Measurements from ENCODE around the gene CAVIN2. TPM values are rescaled to one million over a fixed set of nuclear protein-coding genes. Genes with fewer than 3 reads are reported as not detected.

CAVIN2 gene
- total RNA-seq, 2 donors from 2014 or later = 24.8 to 27.1 TPM

- DNase-seq (ENCODE audit: low spot score) = no peak
- no peaks in the 10 kb centered on the region for H3K27me3 ChIP-seq (replicated peaks; ENCODE audit: insufficient read depth)
- no peak overlapping the region for H3K27ac ChIP-seq
- TF ChIP-seq POLR2A (IDR thresholded peaks at IDR 0.05) = no peak
- TF ChIP-seq CTCF (IDR thresholded peaks at IDR 0.05) = no peak
- TF ChIP-seq POLR2AphosphoS5 (IDR thresholded peaks at IDR 0.05) = no peak
- no peaks in the 10 kb centered on the region for H3K36me3 ChIP-seq
- no peaks in the 10 kb centered on the region for H3K4me1 ChIP-seq (replicated peaks)
- 68% methylated on average over 6 of the region's 6 CpGs for WGBS
- intact Hi-C loops (cut with DNase I) = no loop called here
- no peaks in the 10 kb centered on the region for H3K9me3 ChIP-seq
- H3K4me3 ChIP-seq = no peak overlapping the region
These were observed 7.8 kb upstream of the CAVIN2 start for GRCh38 chr2:191854382-191855372.

DNA sequence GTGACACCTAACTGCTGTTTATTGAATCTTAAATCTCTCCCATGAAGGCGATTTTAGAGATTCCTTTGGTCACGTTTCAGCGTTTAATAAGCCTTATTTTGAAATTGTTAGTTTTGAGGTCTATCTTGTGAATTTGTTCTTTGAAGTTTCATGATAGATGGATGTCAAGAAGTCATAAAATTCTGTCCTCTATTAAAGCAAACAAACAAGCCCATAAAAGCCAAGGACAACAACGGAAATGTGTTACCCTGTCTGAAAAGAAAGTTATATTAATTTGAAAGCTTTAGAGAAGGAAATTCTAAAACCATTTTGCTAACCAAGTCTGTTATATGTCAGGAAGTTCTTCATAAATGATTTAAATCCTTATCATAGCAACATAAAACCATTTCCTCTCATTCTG lies 7.0 kb upstream of the CAVIN2 start:
- H3K4me1 ChIP-seq (replicated peaks) = no peaks in the 10 kb centered on the region
- H3K27me3 ChIP-seq (replicated peaks; ENCODE audit: insufficient read depth) = no peaks in the 10 kb centered on the region
- DNase-seq (ENCODE audit: low spot score) = no peak
- H3K36me3 ChIP-seq = no peaks in the 10 kb centered on the region
- intact Hi-C loops (cut with DNase I) = no loop called here
- TF ChIP-seq POLR2A (IDR thresholded peaks at IDR 0.05) (no peak), POLR2AphosphoS5 (IDR thresholded peaks at IDR 0.05) (no peak), CTCF (IDR thresholded peaks at IDR 0.05) (no peak)
- H3K27ac ChIP-seq = no peak overlapping the region
- H3K9me3 ChIP-seq = no peaks in the 10 kb centered on the region
- 57% methylated on average over 4 of the region's 4 CpGs for WGBS
- no peak overlapping the region for H3K4me3 ChIP-seq

DNA sequence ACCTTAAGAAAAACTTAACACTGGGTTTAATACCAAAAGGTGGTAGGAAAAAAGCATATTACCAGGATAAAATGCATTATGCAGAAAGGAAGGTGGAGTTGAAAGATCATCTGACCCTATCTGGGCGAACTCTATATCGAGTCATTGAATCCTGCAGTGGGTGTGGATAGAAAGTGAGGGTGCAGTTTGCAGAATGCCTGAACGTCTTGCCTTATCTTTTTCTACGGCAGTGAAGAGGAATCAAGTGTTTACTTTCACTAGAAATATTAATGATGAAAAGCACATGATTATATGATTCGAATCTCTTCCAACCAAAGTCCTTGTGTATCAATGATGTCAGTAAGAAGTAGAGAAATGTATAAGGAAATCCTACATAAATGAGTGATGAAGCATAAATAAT lies 4.3 kb upstream of the CAVIN2 start:
- Histone ChIP-seq H3K4me1 (replicated peaks) (no peaks in the 10 kb centered on the region), H3K27ac (no peak overlapping the region), H3K27me3 (replicated peaks; ENCODE audit: insufficient read depth) (no peaks in the 10 kb centered on the region), H3K4me3 (no peak overlapping the region), H3K9me3 (no peaks in the 10 kb centered on the region), H3K36me3 (no peaks in the 10 kb centered on the region)
- 86% methylated on average over 5 of the region's 5 CpGs for WGBS
- TF ChIP-seq POLR2A (IDR thresholded peaks at IDR 0.05) = no peak
- no peak for TF ChIP-seq CTCF (IDR thresholded peaks at IDR 0.05)
- no peak for TF ChIP-seq POLR2AphosphoS5 (IDR thresholded peaks at IDR 0.05)
- DNase-seq (ENCODE audit: low spot score) = no peak
- intact Hi-C loops (cut with DNase I) = no loop called here

DNA sequence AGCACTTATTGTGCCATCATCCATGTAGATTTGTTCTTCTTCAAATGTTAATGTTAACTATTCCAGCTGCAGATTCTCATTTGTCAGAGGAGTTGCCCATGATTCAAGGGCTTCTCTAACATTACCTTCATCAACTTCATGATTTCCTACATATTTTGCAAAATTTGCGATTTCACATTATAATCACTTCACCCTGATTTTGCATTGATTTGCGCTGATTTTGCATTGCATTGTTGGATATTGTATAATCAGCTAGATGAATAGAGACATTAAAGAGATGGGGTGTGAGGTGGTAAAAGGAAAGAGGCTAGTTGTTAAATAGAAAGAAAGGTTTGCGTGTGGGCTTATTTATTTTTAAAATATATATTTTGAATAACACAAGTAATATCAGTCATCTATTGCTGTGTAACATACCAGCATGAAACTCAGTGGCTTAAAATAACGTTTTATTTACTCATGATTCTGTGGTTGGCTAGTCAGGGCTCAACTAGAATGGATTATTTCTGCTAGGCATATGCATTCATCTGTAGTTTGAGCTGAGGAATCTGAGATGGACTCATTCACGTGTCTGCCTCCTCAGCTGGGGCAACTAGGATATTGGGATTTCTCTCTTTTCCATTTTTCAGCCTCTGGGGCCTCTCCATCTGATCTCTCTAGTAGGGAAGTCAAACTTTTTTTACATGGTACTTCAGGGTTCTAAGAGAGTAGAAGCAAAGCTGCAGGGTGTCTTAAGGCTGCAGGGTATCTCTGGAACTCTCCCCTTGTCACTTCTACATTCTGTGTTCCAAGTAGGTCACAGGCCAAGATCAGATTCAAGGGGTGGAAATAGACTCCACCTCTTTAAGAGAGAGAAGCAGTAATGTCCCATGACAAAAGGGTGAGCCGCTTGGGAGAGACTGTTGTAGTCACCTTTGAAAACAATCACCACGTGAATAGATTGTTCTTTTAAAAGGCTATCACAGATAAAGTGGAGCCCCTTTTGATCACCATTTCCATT lies 2.2 kb upstream of the CAVIN2 start:
- no peak for DNase-seq (ENCODE audit: low spot score)
- Histone ChIP-seq H3K36me3 (no peaks in the 10 kb centered on the region), H3K9me3 (no peaks in the 10 kb centered on the region), H3K27ac (no peak overlapping the region), H3K27me3 (replicated peaks; ENCODE audit: insufficient read depth) (no peaks in the 10 kb centered on the region), H3K4me3 (no peak overlapping the region), H3K4me1 (replicated peaks) (no peaks in the 10 kb centered on the region)
- no peak for TF ChIP-seq POLR2AphosphoS5 (IDR thresholded peaks at IDR 0.05)
- no peak for TF ChIP-seq POLR2A (IDR thresholded peaks at IDR 0.05)
- no peak for TF ChIP-seq CTCF (IDR thresholded peaks at IDR 0.05)
- intact Hi-C loops (cut with DNase I) = loop anchor here (10.0 kb wide), 1 partner anchor 276 kb away; no protein-coding TSS in a partner anchor
- 92% methylated on average over 7 of the region's 7 CpGs for WGBS
